GM18870 (cell line): ENCODE measurements around the gene MCTP1.
"Not testable (repeated sequence)": the region's sequence is repeated elsewhere in the genome, so short reads cannot be mapped to it uniquely, and the experiment has no call there.

Experiments
- ATAC-seq: cut with Tn5 transposase; IDR thresholded peaks from one replicate; pipeline ENCODE4 v1.9.1; 2021; ENCODE audit warnings: moderate library complexity; ENCODE audit not compliant: unreplicated experiment

Gene MCTP1

GRCh38 chr5:94976853-94977252 is 308.0 kb downstream of the MCTP1 start:
- ATAC-seq = no peak

GRCh38 chr5:94972268-94972667 is 312.6 kb downstream of the MCTP1 start:
- no peak for ATAC-seq

GRCh38 chr5:94969174-94969573 is 315.7 kb downstream of the MCTP1 start:
- ATAC-seq = no peak

GRCh38 chr5:94968507-94969095 is 316.3 kb downstream of the MCTP1 start:
- no peak for ATAC-seq

- no peak for ATAC-seq
These were observed 317.4 kb downstream of the MCTP1 start for GRCh38 chr5:94967525-94967924.

GRCh38 chr5:94959279-94959678 is 325.6 kb downstream of the MCTP1 start:
- ATAC-seq = not testable (repeated sequence)

- no peak for ATAC-seq
These were observed 339.2 kb downstream of the MCTP1 start for GRCh38 chr5:94945656-94946055.

GRCh38 chr5:94944160-94944559 is 340.7 kb downstream of the MCTP1 start:
- no peak for ATAC-seq

- no peak for ATAC-seq
These were observed 343.7 kb downstream of the MCTP1 start for GRCh38 chr5:94941122-94941755.

GRCh38 chr5:94932259-94932658 is 352.6 kb downstream of the MCTP1 start:
- no peak for ATAC-seq

GRCh38 chr5:94928891-94929290 is 356.0 kb downstream of the MCTP1 start:
- no peak for ATAC-seq

- no peak for ATAC-seq
These were observed 364.3 kb downstream of the MCTP1 start for GRCh38 chr5:94920570-94920969.

- no peak for ATAC-seq
These were observed 368.3 kb downstream of the MCTP1 start for GRCh38 chr5:94916619-94917018.

GRCh38 chr5:94911276-94911675 is 373.6 kb downstream of the MCTP1 start:
- ATAC-seq = no peak

- no peak for ATAC-seq
These were observed 374.2 kb downstream of the MCTP1 start for GRCh38 chr5:94910721-94911120.

GRCh38 chr5:94908889-94909480 is 375.9 kb downstream of the MCTP1 start:
- ATAC-seq = no peak

GRCh38 chr5:94906750-94907149 is 378.1 kb downstream of the MCTP1 start:
- no peak for ATAC-seq

- no peak for ATAC-seq
These were observed 381.2 kb downstream of the MCTP1 start for GRCh38 chr5:94903726-94904125.

GRCh38 chr5:94901191-94901979 is 383.5 kb downstream of the MCTP1 start:
- ATAC-seq = peak; percentile 93

GRCh38 chr5:94900006-94900505 is 384.8 kb downstream of the MCTP1 start:
- ATAC-seq = no peak

- ATAC-seq = no peak
These were observed 391.3 kb downstream of the MCTP1 start for GRCh38 chr5:94893412-94894135.
